GM19328 (cell line): ENCODE results near the gene AGO3.

Source experiments
- ATAC-seq: cut with Tn5 transposase; IDR thresholded peaks from one replicate; pipeline ENCODE4 v1.9.1; 2021; ENCODE audit warnings: mild to moderate bottlenecking, moderate library complexity; ENCODE audit not compliant: unreplicated experiment

Gene AGO3

GRCh38 chr1:36080801-36081200, 149.9 kb downstream of the AGO3 start:
- ATAC-seq: no peak

GRCh38 chr1:36081926-36082485, 151.1 kb downstream of the AGO3 start:
- no peak for ATAC-seq

GRCh38 chr1:36083219-36083618, 152.3 kb downstream of the AGO3 start:
- ATAC-seq: no peak

- ATAC-seq: no peak
Observed at GRCh38 chr1:36083635-36084496, 153.0 kb downstream of the AGO3 start, which contains the start of gene TEKT2. Gene TEKT2, plus strand, starts transcription at chr1:36084094. Its CDS starts 828 bp downstream, at chr1:36084922.

- no peak for ATAC-seq
Observed at GRCh38 chr1:36084497-36085115, 153.7 kb downstream of the AGO3 start.

GRCh38 chr1:36085126-36085525, 154.2 kb downstream of the AGO3 start:
- no peak for ATAC-seq

GRCh38 chr1:36085686-36086526, 155.0 kb downstream of the AGO3 start:
- no peak for ATAC-seq

GRCh38 chr1:36086529-36087232, 155.8 kb downstream of the AGO3 start:
- ATAC-seq: no peak

GRCh38 chr1:36087233-36088123, 156.6 kb downstream of the AGO3 start:
- no peak for ATAC-seq

- no peak for ATAC-seq
Observed at GRCh38 chr1:36088265-36088576, 157.3 kb downstream of the AGO3 start.

GRCh38 chr1:36088577-36089392, 157.9 kb downstream of the AGO3 start, which contains the start of gene ADPRS:
Gene ADPRS, plus strand, starts transcription at chr1:36088892. Its CDS starts 13 bp downstream, at chr1:36088905.
- peak; percentile 69 for ATAC-seq

- ATAC-seq: no peak
Observed at GRCh38 chr1:36089393-36090121, 158.7 kb downstream of the AGO3 start.

- no peak for ATAC-seq
Observed at GRCh38 chr1:36091141-36091540, 160.2 kb downstream of the AGO3 start.

- no peak for ATAC-seq
Observed at GRCh38 chr1:36091698-36092097, 160.8 kb downstream of the AGO3 start.

- ATAC-seq: no peak
Observed at GRCh38 chr1:36092166-36092797, 161.4 kb downstream of the AGO3 start.

- no peak for ATAC-seq
Observed at GRCh38 chr1:36092798-36093185, 161.9 kb downstream of the AGO3 start.

- ATAC-seq: no peak
Observed at GRCh38 chr1:36093226-36093625, 162.3 kb downstream of the AGO3 start.
